ENCODE data around the gene ASS1. TPM values are rescaled to one million over a fixed set of nuclear protein-coding genes. Genes with fewer than 3 reads are reported as not detected.

ASS1 gene
- total RNA-seq, 4 donors from 2014 or later, result 57.9 to 345 (median 266) TPM

- Histone ChIP-seq H3K36me3 (no peaks in the 10 kb centered on the region), H3K9me3 (no peaks in the 10 kb centered on the region), H3K4me3 (no peak overlapping the region), H3K27me3 (no peaks in the 10 kb centered on the region), H3K4me1 (peaks cover 5 to 38% (median 25%) of the 10 kb centered on the region in 4 donors), H3K27ac (peak overlapping the region; percentile 69 to 74 (median 72))
- intact Hi-C loops (cut with DNase I; ENCODE audit: low total_unique reads) (no loop called here), in situ Hi-C loops (cut with MboI; ENCODE audit: low pct_ligation_motif_present in 1 of 4, low pct_unique_long_range_greater_than_20kb in 1 of 4, low sequenced_read_pairs in 3 of 4) (no loop called here)
- WGBS, 2 donors (ENCODE audit: low coverage in 1 of 2), result 40 to 56% methylated on average over 3 of the region's 3 CpGs
- no peak for DNase-seq
- TF ChIP-seq POLR2A (IDR thresholded peaks at IDR 0.05) (no peak), EP300 (IDR thresholded peaks at IDR 0.05; ENCODE audit: low read depth) (no peak), CTCF (IDR thresholded peaks at IDR 0.05) (no peak), POLR2AphosphoS5 (IDR thresholded peaks at IDR 0.05) (no peak)
Observed at GRCh38 chr9:130411566-130411915, 33.2 kb upstream of the ASS1 start.

GRCh38 chr9:130414081-130414731 is 30.6 kb upstream of the ASS1 start:
- intact Hi-C loops (cut with DNase I; ENCODE audit: low total_unique reads), result no loop called here
- peaks cover 5 to 38% (median 25%) of the 10 kb centered on the region in 4 donors for H3K4me1 ChIP-seq
- H3K27me3 ChIP-seq, result no peaks in the 10 kb centered on the region
- in situ Hi-C loops (cut with MboI; ENCODE audit: low pct_ligation_motif_present in 1 of 4, low pct_unique_long_range_greater_than_20kb in 1 of 4, low sequenced_read_pairs in 3 of 4), result no loop called here
- no peak for TF ChIP-seq EP300 (IDR thresholded peaks at IDR 0.05; ENCODE audit: low read depth)
- peak in 3 of 5 experiments; percentile 13 to 38 (median 36) for TF ChIP-seq CTCF (IDR thresholded peaks at IDR 0.05)
- TF ChIP-seq POLR2AphosphoS5 (IDR thresholded peaks at IDR 0.05), result peak in 1 of 3 donors; percentile 20
- TF ChIP-seq POLR2A (IDR thresholded peaks at IDR 0.05), result no peak
- peak overlapping the region; percentile 74 to 79 (median 74) for H3K27ac ChIP-seq
- 52 to 60% methylated on average over 2 to 12 of the region's 12 CpGs for WGBS, 2 donors (ENCODE audit: low coverage in 1 of 2)
- no peak overlapping the region for H3K4me3 ChIP-seq
- no peaks in the 10 kb centered on the region for H3K36me3 ChIP-seq
- H3K9me3 ChIP-seq, result no peaks in the 10 kb centered on the region
- DNase-seq, result peak; percentile 79

DNA sequence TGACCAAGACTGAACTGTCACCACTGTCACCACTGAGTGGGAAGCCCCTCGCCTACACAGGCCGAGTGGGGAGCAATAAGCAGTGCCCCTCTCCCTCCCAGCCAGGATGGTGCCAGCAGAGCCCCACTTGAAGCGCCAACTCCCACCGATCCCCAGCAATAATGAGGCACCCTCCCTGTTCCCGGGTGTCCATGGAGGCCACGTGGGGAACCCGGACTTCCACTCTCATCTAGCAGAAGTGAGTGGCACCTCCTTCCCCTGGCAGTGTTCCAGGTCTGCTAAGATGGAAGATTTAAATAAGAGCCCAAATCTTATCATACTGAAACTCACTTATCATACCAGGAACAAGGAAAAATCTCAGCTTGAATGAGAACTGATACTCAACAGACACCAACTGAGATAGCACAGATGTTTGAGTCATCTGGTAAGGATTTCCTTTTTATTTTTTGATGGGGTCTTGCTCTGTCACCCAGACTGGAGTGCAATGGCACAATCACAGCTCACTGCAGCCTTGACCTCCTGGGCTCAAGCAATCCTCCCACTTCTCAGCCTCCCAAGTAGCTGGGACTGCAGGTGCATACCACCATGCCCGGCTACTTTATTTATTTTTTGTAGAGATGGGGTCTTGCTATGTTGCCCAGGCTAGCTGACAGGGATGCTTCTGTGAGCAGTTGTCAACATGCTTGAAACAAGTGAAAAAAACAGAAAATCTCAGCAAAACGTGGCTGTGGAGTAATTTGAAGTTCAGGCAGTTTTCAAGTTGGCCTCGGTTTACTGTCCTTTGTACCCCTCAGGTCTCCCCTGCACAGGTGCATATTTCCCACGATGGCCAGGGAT is 29.6 kb upstream of the ASS1 start:
- 68 to 92% methylated on average over 2 to 7 of the region's 11 CpGs for WGBS, 2 donors (ENCODE audit: low coverage in 1 of 2)
- no peaks in the 10 kb centered on the region for H3K9me3 ChIP-seq
- H3K27ac ChIP-seq, result peak overlapping the region; percentile 74 to 79 (median 74)
- DNase-seq, result peak; percentile 44
- H3K27me3 ChIP-seq, result no peaks in the 10 kb centered on the region
- peaks cover 5 to 36% (median 24%) of the 10 kb centered on the region in 4 donors for H3K4me1 ChIP-seq
- in situ Hi-C loops (cut with MboI; ENCODE audit: low pct_ligation_motif_present in 1 of 4, low pct_unique_long_range_greater_than_20kb in 1 of 4, low sequenced_read_pairs in 3 of 4), result no loop called here
- intact Hi-C loops (cut with DNase I; ENCODE audit: low total_unique reads), result no loop called here
- no peaks in the 10 kb centered on the region for H3K36me3 ChIP-seq
- TF ChIP-seq CTCF (IDR thresholded peaks at IDR 0.05) (no peak), POLR2A (IDR thresholded peaks at IDR 0.05) (no peak), POLR2AphosphoS5 (IDR thresholded peaks at IDR 0.05) (no peak)
- no peak overlapping the region for H3K4me3 ChIP-seq

DNA sequence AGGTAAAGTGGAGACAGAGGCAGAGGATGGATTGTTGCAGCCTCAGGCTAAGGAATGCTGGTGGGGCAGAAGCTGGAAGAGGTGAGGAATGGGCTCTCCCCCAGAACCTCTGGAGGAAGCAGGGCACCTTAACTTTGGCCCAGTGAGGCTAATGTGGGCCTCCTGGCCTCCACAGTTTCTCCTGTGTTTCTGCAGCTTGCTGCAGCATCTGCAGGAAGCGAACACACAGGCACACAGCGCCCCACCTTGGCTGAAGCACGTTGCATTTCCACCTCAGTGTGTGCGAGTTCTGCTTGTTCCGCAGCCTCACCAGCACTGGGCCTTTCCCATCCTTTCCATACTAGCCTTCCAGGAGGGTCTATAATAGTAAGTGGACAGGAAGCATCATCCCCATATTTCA is 27.2 kb upstream of the ASS1 start:
- intact Hi-C loops (cut with DNase I; ENCODE audit: low total_unique reads) (no loop called here), in situ Hi-C loops (cut with MboI; ENCODE audit: low pct_ligation_motif_present in 1 of 4, low pct_unique_long_range_greater_than_20kb in 1 of 4, low sequenced_read_pairs in 3 of 4) (no loop called here)
- WGBS, 2 donors (ENCODE audit: low coverage in 1 of 2), result 68% methylated on average over 5 of the region's 5 CpGs; no CpG with 5 or more reads in 1 of the 2 donors
- no peaks in the 10 kb centered on the region for H3K9me3 ChIP-seq
- no peak overlapping the region for H3K27ac ChIP-seq
- no peaks in the 10 kb centered on the region for H3K36me3 ChIP-seq
- TF ChIP-seq POLR2A (IDR thresholded peaks at IDR 0.05) (no peak), EP300 (IDR thresholded peaks at IDR 0.05; ENCODE audit: low read depth) (no peak), POLR2AphosphoS5 (IDR thresholded peaks at IDR 0.05) (no peak), CTCF (IDR thresholded peaks at IDR 0.05) (no peak)
- H3K4me1 ChIP-seq, result peaks cover 0 to 12% (median 8%) of the 10 kb centered on the region in 4 donors
- H3K4me3 ChIP-seq, result no peak overlapping the region
- no peak for DNase-seq
- H3K27me3 ChIP-seq, result no peaks in the 10 kb centered on the region

Measured in transverse colon (tissue), 4 donors.